Peyer's patch (tissue), 4 donors: Measurements from ENCODE around the gene HAP1.

Experiments used
- CTCF ChIP-seq, 6 experiments: fragments of 450-650 bp in 4 of 6; fragments of 200-600 bp in 2 of 6; sonication (generic) in 1 of 6; IDR thresholded peaks; one replicate each; pipeline ENCODE4 v1.5.1; 2017 to 2019; ENCODE audit warnings: antibody characterized with exemption in 6 of 6, mild to moderate bottlenecking in 3 of 6, moderate library complexity in 1 of 6
- POLR2A ChIP-seq, 2 donors: fragments of 450-650 bp; IDR thresholded peaks; one replicate each; pipeline ENCODE4 v1.5.1; 2017; ENCODE audit warnings: antibody characterized with exemption in 2 of 2, mild to moderate bottlenecking in 2 of 2, moderate library complexity in 2 of 2

GRCh38 chr17:41751288-41751687 lies 16.8 kb upstream of the HAP1 start:
- no peak for TF ChIP-seq CTCF (IDR thresholded peaks at IDR 0.05)
- no peak for TF ChIP-seq POLR2A (IDR thresholded peaks at IDR 0.05)
